LNCAP (cell line): ENCODE data around the gene C17orf114.

Source experiments
- CTCF ChIP-seq: fragments of 450-650 bp; IDR thresholded peaks from 2 replicates; pipeline ENCODE4 v1.5.1; 2017; ENCODE audit warnings: mild to moderate bottlenecking

Gene C17orf114

GRCh38 chr17:4802228-4802627 is at the start of gene C17orf114:
Gene C17orf114 (minus strand): TSS chr17:4802328.
- no peak for TF ChIP-seq CTCF

DNA sequence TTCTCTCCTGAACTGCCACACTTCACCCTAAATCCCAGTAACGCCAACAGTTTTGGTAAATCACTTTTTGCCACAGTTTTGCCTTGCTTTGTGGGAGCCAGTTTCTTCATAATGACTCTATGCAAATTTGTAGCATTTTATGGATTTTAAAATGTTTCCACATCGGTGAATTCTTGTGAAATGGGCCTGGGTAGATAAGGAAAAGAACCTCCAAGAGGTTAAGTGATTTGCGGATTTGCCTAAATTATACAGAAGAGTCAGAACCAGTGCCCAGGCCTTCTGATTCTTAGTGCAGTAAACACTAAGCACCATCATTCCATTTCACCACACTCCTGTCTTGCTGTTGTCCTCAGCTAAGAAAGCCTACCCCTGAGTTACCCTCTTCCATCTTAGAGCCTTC is 49.0 kb upstream of the C17orf114 start:
- TF ChIP-seq CTCF = no peak

DNA sequence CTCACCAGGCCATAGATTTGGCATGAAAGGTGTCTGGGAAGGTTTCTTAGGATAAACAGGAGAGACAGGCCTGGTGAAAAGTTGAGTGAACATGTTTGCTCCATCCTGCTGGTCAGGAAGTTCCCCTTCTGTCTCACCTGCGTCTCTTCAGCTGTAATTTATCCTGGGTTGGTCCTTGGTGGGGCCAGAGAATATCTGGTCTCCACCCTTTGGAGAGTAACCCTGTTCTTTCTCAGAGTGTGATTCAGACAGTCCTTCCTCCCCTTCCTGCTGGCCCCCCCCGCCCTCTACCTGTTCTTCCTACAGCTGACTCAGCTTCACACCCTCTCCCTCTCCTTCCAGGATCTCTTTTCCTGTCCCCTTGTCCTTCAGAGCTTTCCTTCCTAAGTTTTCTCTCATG is 48.1 kb upstream of the C17orf114 start:
- TF ChIP-seq CTCF = no peak

DNA sequence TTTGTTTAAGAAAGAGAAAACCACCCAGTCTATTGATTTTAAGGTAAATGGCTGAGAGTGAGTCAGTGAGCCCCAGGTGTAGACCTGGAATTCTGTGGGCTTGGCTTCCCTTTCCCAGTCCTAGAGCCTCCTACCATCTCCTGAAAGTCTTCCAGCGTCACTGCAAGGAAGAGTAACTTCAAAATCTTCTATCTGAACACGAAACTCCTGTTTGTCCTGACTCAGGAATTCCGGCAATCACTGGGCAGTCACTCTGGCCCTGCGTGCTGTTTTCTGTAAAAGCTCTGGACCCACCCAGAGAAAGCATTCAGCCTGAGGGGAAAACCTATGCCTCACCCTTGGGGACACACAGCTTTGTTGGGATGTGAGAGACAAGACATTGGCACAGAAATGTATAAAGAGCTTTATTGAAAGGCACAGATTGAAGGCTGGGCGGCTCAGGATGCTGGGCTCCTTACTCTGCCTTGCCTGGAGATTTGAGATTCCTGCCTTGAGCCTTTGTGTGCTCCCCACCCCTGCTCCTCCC is 46.9 kb upstream of the C17orf114 start:
- TF ChIP-seq CTCF = no peak

DNA sequence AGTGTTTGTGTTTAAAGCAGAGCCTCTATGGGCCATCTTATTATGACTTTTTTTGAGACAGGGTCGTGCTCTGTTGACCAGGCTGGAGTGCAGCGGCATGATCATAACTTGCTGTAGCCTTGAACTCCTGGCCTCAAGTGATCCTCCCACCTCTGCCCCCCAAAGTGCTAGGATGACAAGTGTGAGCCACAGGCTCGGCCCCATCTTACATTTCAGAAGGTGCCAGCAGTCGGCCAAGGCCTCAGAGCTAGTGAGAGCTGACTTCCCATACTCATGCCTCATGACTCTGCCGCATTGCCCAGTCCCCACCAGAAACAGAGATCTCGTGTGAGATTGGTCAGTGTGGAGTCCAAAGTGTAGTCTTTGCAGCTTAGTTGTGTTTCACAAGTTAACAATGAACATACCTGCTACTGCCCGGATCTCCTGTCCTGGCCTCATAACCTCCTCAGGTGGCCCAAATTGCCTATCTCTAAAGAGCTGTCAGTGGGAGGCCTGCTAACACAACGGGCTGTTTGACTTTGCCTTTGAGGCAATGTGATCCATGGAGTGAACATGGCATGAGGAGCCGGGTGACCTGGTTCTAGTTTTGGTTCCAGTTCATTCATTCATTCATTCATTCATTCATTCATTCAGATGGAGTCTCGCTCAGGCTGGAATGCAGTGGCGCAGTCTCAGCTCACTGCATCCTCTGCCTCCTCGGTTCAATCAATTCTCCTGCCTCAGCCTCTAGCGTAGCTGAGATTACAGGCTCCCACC is 44.7 kb upstream of the C17orf114 start:
- TF ChIP-seq CTCF = no peak

DNA sequence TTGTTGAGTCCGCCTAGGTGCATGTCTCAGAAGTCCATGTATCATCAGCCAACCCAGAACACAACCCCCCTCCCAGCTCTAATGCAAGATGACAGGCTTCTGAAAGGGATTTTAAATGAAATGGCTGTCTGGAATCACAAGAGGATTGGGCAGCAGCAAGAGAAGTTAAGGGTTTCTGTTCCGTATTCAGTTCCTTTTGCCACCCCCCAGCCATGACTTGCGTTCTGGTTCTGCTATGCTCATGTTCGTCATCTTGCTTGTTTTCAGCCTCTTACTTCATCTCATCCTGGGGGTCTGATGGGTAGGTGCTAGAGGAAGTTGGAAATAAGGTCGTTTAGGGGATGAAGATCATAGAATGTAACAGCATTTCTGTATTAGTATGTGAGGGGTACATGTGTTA is 43.0 kb upstream of the C17orf114 start:
- no peak for TF ChIP-seq CTCF

GRCh38 chr17:4843321-4844000 is 41.3 kb upstream of the C17orf114 start:
- no peak for TF ChIP-seq CTCF
